ENCODE results near the gene CUEDC1.

DNA sequence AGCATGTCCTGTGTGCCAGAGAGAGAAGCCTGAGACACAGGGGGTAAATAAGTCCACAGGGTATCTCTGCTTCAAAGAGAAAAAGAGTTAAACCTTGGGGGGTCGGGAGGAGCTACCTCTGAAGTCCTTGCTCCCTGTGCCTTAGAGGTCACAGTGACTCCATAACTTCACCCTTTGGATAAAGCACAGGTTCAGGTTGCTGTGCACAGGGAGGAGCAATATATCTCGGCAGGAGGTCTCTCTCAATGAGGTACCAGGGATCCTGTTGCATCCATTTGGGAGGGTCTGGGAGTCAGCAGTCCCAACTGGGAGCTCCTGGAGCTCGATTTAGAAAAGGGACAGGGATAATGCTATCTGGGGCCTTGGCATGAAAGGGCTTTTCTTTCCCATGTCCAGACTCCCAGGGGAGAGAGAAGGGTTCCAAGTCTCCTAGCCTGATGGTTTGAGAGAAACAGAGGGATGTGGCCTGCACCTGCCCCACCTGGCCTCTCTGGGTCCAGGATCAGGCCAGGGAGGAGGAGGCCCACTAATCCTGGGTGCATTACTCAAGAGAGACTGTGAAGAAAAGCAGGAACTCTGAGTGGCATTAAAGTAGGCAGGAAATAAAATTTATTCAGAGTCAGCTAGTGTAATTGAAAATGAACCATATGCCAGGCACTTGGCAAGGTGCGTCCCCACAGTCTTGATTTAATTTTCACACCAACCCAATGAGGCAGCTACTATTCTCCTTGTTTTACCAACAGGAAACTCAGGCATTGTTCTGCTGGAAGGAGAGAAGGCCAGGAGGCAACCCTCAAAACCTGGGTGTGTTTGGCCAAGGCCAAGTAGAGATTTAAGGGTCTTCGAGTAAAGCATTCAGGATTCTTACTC lies 40.7 kb downstream of the CUEDC1 start:
- TF ChIP-seq CTCF (IDR thresholded peaks at IDR 0.05; ENCODE audit: borderline replicate concordance, extremely low read depth, low read length, poor library complexity, severe bottlenecking) (no peak), EZH2 (IDR thresholded peaks at IDR 0.05; ENCODE audit: borderline replicate concordance, low read depth, low read length, severe bottlenecking) (no peak)

Measured in DND-41 (cell line).